Gastrocnemius medialis (tissue), 4 donors: Measurements from ENCODE around the gene PLXNA2. TPM values are rescaled to one million over a fixed set of nuclear protein-coding genes. Genes with fewer than 3 reads are reported as not detected.

Experiments
- ATAC-seq, 2 donors: fragments of 150-250 bp; one replicate each; pipeline ENCODE4 v1.9.1; 2016
- DNase-seq, 2 donors: peaks; one replicate each; pipeline ENCODE4 v3.0.0-alpha.2; 2019
- H3K27ac ChIP-seq, 4 donors: fragments of 200-600 bp; sonication (generic); 1 replicate in 1 of 4; 2 replicates in 3 of 4; pipeline ENCODE4 v1.5.1; 2016 to 2018; ENCODE audit warnings: mild to moderate bottlenecking in 2 of 4, moderate library complexity in 1 of 4
- H3K27me3 ChIP-seq, 3 donors: fragments of 200-600 bp; sonication (generic) in 2 of 3; 1 replicate in 1 of 3; 2 replicates in 2 of 3; pipeline versions ENCODE4 v1.5.1 to v1.6.0; 2016 to 2019; ENCODE audit warnings: mild to moderate bottlenecking in 1 of 3, moderate library complexity in 1 of 3
- H3K36me3 ChIP-seq, 2 donors: fragments of 200-600 bp; sonication (generic) in 1 of 2; one replicate each; pipeline ENCODE4 v1.5.1; 2017 to 2018
- H3K4me1 ChIP-seq, 2 donors: fragments of 200-600 bp; sonication (generic) in 1 of 2; one replicate each; pipeline ENCODE4 v1.5.1; 2016 to 2017; ENCODE audit warnings: mild to moderate bottlenecking in 2 of 2
- H3K4me3 ChIP-seq, 4 donors: fragments of 200-600 bp; sonication (generic) in 3 of 4; 1 replicate in 1 of 4; 2 replicates in 3 of 4; pipeline ENCODE4 v1.5.1; 2016 to 2019; ENCODE audit warnings: mild to moderate bottlenecking in 2 of 4
- H3K9me3 ChIP-seq, 3 donors: fragments of 200-600 bp; sonication (generic) in 2 of 3; 1 replicate in 1 of 3; 2 replicates in 2 of 3; pipeline ENCODE4 v1.5.1; 2016 to 2019
- POLR2A ChIP-seq, 2 donors: fragments of 450-650 bp; IDR thresholded peaks; one replicate each; pipeline ENCODE4 v1.6.1; 2017; ENCODE audit warnings: antibody characterized with exemption in 2 of 2, mild to moderate bottlenecking in 2 of 2, moderate library complexity in 2 of 2
- in situ Hi-C, 4 donors: fragments of 200-750 bp; cut with MboI; loops; one replicate each; pipeline versions ENCODE4 v1.15.0 to v1.8.0; 2017; ENCODE audit warnings: low sequenced_read_pairs in 4 of 4
- intact Hi-C: fragments of 100-400 bp; cut with DNase I; formaldehyde crosslinking; loops from one replicate; pipeline ENCODE4 v1.15.1; 2023; ENCODE audit warnings: low total_unique reads
- total RNA-seq, 4 donors: library from RNA; depleted of rRNA; stranded (reverse); fragments of >200 nt; gene quantifications; one replicate each; pipeline versions ENCODE4 v1.1.0 to v1.2.3, GENCODE V29; 2016
- TF ChIP-seq, protein P1 (sequence below), 5 experiments: fragments of 450-650 bp in 3 of 5; fragments of 200-600 bp in 2 of 5; sonication (generic) in 2 of 5; IDR thresholded peaks in 4 of 5; conservative IDR thresholded peaks in 1 of 5; 1 replicate in 4 of 5; 2 replicates in 1 of 5; pipeline ENCODE4 v1.5.1; 2016 to 2019; ENCODE audit warnings: antibody characterized with exemption in 5 of 5, mild to moderate bottlenecking in 3 of 5, moderate library complexity in 3 of 5

PLXNA2 gene
- total RNA-seq, 4 donors from 2014 or later: 12.4 to 20.0 (median 16.2) TPM

DNA sequence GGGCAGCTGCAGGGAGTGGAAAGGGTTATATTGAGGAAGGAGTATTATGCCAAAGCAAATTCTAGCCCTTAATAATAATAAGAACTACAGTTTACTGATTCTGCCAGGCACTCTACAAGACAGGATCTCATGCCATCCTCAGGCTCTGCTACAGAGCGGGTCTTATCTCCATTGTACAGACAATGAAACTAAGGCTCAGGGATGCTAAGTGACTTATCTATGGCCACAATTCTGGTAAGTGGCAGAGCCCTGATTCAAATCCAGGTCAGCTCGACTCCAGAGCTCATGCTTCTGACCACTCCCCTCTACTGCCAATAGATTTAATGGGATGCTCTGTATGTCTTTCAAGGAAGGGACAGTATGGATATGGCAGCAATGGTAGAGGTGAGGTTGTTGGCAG, 187.1 kb downstream of the PLXNA2 start:
- DNase-seq (no peak), ATAC-seq (no peak)
- H3K27me3 ChIP-seq: no peaks in the 10 kb centered on the region
- peaks cover 0 to 54% of the 10 kb centered on the region in 2 donors for H3K36me3 ChIP-seq
- in situ Hi-C loops (no loop called here), intact Hi-C loops (no loop called here)
- TF ChIP-seq POLR2A (IDR thresholded peaks at IDR 0.05): no peak
- TF ChIP-seq, protein P1, sequence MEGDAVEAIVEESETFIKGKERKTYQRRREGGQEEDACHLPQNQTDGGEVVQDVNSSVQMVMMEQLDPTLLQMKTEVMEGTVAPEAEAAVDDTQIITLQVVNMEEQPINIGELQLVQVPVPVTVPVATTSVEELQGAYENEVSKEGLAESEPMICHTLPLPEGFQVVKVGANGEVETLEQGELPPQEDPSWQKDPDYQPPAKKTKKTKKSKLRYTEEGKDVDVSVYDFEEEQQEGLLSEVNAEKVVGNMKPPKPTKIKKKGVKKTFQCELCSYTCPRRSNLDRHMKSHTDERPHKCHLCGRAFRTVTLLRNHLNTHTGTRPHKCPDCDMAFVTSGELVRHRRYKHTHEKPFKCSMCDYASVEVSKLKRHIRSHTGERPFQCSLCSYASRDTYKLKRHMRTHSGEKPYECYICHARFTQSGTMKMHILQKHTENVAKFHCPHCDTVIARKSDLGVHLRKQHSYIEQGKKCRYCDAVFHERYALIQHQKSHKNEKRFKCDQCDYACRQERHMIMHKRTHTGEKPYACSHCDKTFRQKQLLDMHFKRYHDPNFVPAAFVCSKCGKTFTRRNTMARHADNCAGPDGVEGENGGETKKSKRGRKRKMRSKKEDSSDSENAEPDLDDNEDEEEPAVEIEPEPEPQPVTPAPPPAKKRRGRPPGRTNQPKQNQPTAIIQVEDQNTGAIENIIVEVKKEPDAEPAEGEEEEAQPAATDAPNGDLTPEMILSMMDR (IDR thresholded peaks at IDR 0.05 in 4 of 5, conservative IDR thresholded peaks at IDR 0.05 in 1 of 5): no peak
- H3K27ac ChIP-seq: no peak overlapping the region
- no peaks in the 10 kb centered on the region for H3K9me3 ChIP-seq
- no peak overlapping the region for H3K4me3 ChIP-seq
- no peaks in the 10 kb centered on the region for H3K4me1 ChIP-seq

DNA sequence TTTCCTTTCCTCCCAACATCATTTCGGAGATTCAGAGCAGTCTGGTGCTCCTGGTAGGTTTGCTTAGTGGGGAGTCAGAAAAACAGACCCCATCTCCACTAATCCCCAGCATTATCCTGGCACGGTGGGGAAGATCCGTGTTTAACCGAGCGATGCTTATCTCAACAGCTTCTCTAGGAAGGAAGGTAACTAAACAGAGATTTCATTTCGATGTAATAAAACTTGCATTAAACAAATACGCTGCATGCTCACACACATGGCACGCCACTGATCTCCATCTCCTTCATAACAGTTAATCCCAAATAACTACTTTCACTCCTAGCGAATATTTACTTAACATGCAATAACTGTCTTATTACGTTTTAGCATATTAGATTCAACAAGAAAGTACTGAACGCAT, 188.6 kb downstream of the PLXNA2 start:
- no peak overlapping the region for H3K4me3 ChIP-seq
- intact Hi-C loops: no loop called here
- H3K4me1 ChIP-seq: no peaks in the 10 kb centered on the region
- DNase-seq (no peak), ATAC-seq (no peak)
- in situ Hi-C loops: no loop called here
- H3K36me3 ChIP-seq: peaks cover 0 to 64% of the 10 kb centered on the region in 2 donors
- TF ChIP-seq, protein P1 (IDR thresholded peaks at IDR 0.05 in 4 of 5, conservative IDR thresholded peaks at IDR 0.05 in 1 of 5): no peak
- no peak overlapping the region for H3K27ac ChIP-seq
- H3K27me3 ChIP-seq: no peaks in the 10 kb centered on the region
- no peaks in the 10 kb centered on the region for H3K9me3 ChIP-seq

DNA sequence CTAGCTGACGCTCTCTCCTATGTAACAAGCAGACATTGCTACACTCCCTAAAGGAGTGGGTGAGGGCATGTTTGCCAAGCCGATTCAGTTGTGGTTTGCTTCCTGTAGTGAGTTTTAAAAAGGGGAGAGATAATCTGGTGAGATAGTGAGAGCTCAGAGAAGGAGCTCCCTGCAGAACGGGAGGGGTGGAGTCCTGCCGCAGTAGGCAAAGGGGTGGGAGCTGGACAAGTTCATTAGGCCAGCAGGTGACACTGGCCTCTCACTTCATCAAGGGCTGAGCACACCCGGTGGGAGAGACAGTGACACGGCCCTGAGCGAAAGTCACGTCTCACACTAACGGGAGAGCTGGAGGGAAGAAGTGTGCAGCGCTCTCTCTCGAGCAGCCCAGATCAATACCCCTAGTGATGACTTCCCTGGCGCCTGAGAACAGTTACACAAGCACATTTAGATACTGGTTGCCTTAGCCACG, 189.2 kb downstream of the PLXNA2 start:
- peaks cover 0 to 64% of the 10 kb centered on the region in 2 donors for H3K36me3 ChIP-seq
- in situ Hi-C loops: no loop called here
- no peaks in the 10 kb centered on the region for H3K4me1 ChIP-seq
- H3K27me3 ChIP-seq: no peaks in the 10 kb centered on the region
- intact Hi-C loops: loop anchor here (5.0 kb wide), 1 partner anchor 32 kb away; no protein-coding TSS in a partner anchor
- no peak overlapping the region for H3K4me3 ChIP-seq
- H3K27ac ChIP-seq: no peak overlapping the region
- no peak for ATAC-seq
- no peaks in the 10 kb centered on the region for H3K9me3 ChIP-seq
- TF ChIP-seq, protein P1 (IDR thresholded peaks at IDR 0.05 in 4 of 5, conservative IDR thresholded peaks at IDR 0.05 in 1 of 5): no peak
- TF ChIP-seq POLR2A (IDR thresholded peaks at IDR 0.05): no peak
- no peak for DNase-seq

DNA sequence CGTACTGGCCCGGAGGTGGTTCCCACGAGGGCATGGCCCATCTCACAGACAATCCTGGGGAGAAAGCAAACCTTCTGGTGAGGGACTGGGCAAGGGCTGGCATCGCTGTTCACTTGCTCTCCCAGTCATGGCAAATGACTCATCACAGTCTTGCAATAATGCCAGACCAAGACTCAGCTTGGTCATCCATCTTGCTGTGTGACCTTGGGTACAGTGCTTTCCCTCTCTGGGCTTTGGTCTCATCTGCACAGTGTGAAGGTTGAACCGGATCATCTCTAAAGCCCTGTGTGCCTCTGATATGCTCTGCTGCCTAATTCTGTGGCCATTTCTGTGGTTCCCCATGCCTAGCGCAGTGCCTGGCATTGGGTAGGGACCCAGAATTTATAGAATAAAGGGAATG, 189.7 kb downstream of the PLXNA2 start:
- Histone ChIP-seq H3K4me3 (no peak overlapping the region), H3K27ac (no peak overlapping the region), H3K4me1 (no peaks in the 10 kb centered on the region), H3K27me3 (no peaks in the 10 kb centered on the region), H3K9me3 (no peaks in the 10 kb centered on the region), H3K36me3 (peaks cover 0 to 63% of the 10 kb centered on the region in 2 donors)
- in situ Hi-C loops: no loop called here
- TF ChIP-seq, protein P1 (IDR thresholded peaks at IDR 0.05 in 4 of 5, conservative IDR thresholded peaks at IDR 0.05 in 1 of 5): no peak
- no peak for TF ChIP-seq POLR2A (IDR thresholded peaks at IDR 0.05)
- intact Hi-C loops: loop anchor here (5.0 kb wide), 1 partner anchor 33 kb away; no protein-coding TSS in a partner anchor
- no peak for DNase-seq
- no peak for ATAC-seq

DNA sequence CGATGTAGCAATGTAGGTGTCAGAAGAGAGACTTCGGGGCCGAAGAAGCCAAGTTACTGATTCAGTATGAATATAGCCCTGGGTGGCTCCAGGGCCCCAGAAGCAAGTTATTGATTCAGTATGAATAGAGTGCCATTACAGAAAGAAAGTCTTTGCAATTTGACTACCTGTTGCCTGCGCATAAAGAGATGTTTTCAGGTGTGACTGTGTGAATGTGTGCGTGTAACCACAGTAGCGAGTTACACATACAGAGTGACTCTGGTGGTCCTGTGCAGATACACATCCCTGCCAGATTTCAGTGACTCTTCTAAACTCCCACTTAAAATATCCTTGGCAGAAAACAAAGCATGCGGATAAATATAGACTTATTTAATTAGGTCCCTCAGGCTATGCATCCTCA, 190.5 kb downstream of the PLXNA2 start:
- Histone ChIP-seq H3K4me3 (no peak overlapping the region), H3K9me3 (no peaks in the 10 kb centered on the region), H3K27ac (no peak overlapping the region), H3K36me3 (peaks cover 0 to 63% of the 10 kb centered on the region in 2 donors), H3K4me1 (no peaks in the 10 kb centered on the region), H3K27me3 (no peaks in the 10 kb centered on the region)
- DNase-seq: no peak
- intact Hi-C loops (loop anchor here (5.0 kb wide), 1 partner anchor 34 kb away; no protein-coding TSS in a partner anchor), in situ Hi-C loops (no loop called here)
- TF ChIP-seq, protein P1 (IDR thresholded peaks at IDR 0.05 in 4 of 5, conservative IDR thresholded peaks at IDR 0.05 in 1 of 5): no peak
- TF ChIP-seq POLR2A (IDR thresholded peaks at IDR 0.05): no peak
- no peak for ATAC-seq
